GM21390 (cell line): ENCODE data around the gene SCAPER.
"Not testable (repeated sequence)": the region's sequence is repeated elsewhere in the genome, so short reads cannot be mapped to it uniquely, and the experiment has no call there.

Source experiments
- ATAC-seq: cut with Tn5 transposase; IDR thresholded peaks from one replicate; pipeline ENCODE4 v1.9.1; 2021; ENCODE audit not compliant: unreplicated experiment

The SCAPER gene

GRCh38 chr15:76787273-76787672 is 117.9 kb downstream of the SCAPER start:
- ATAC-seq: no peak

- no peak for ATAC-seq
These were observed 128.2 kb downstream of the SCAPER start for GRCh38 chr15:76776969-76777368.

- no peak for ATAC-seq
These were observed 128.7 kb downstream of the SCAPER start for GRCh38 chr15:76776480-76776879.

GRCh38 chr15:76773234-76773633 is 131.9 kb downstream of the SCAPER start:
- no peak for ATAC-seq

- ATAC-seq: no peak
These were observed 132.4 kb downstream of the SCAPER start for GRCh38 chr15:76772776-76773175.

- ATAC-seq: no peak
These were observed 141.1 kb downstream of the SCAPER start for GRCh38 chr15:76764004-76764403.

- no peak for ATAC-seq
These were observed 141.6 kb downstream of the SCAPER start for GRCh38 chr15:76763554-76763953.

- no peak for ATAC-seq
These were observed 148.8 kb downstream of the SCAPER start for GRCh38 chr15:76756381-76756780.

- no peak for ATAC-seq
These were observed 151.4 kb downstream of the SCAPER start for GRCh38 chr15:76753771-76754170.

GRCh38 chr15:76753131-76753530 is 152.0 kb downstream of the SCAPER start:
- ATAC-seq: no peak

- no peak for ATAC-seq
These were observed 152.6 kb downstream of the SCAPER start for GRCh38 chr15:76752549-76752948.

- no peak for ATAC-seq
These were observed 167.6 kb downstream of the SCAPER start for GRCh38 chr15:76737573-76737972.

- ATAC-seq: not testable (repeated sequence)
These were observed 172.8 kb downstream of the SCAPER start for GRCh38 chr15:76732321-76732720.

- ATAC-seq: no peak
These were observed 174.9 kb downstream of the SCAPER start for GRCh38 chr15:76730262-76730661.

GRCh38 chr15:76718863-76719262 is 186.3 kb downstream of the SCAPER start:
- ATAC-seq: no peak

GRCh38 chr15:76714950-76715349 is 190.2 kb downstream of the SCAPER start:
- no peak for ATAC-seq

GRCh38 chr15:76711351-76711827 is 193.8 kb downstream of the SCAPER start:
- ATAC-seq: no peak

- not testable (repeated sequence) for ATAC-seq
These were observed 201.1 kb downstream of the SCAPER start for GRCh38 chr15:76704032-76704431.

GRCh38 chr15:76696840-76697239 is 208.3 kb downstream of the SCAPER start:
- no peak for ATAC-seq

- ATAC-seq: not testable (repeated sequence)
These were observed 212.6 kb downstream of the SCAPER start for GRCh38 chr15:76692546-76692945.

GRCh38 chr15:76687592-76687991 is 217.5 kb downstream of the SCAPER start:
- not testable (repeated sequence) for ATAC-seq

- no peak for ATAC-seq
These were observed 221.1 kb downstream of the SCAPER start for GRCh38 chr15:76684002-76684401.

- no peak for ATAC-seq
These were observed 222.3 kb downstream of the SCAPER start for GRCh38 chr15:76682833-76683232.

- ATAC-seq: no peak
These were observed 222.9 kb downstream of the SCAPER start for GRCh38 chr15:76682259-76682658.
